ENCODE data around the gene MYG1. TPM values are rescaled to one million over a fixed set of nuclear protein-coding genes. Genes with fewer than 3 reads are reported as not detected.

MYG1 gene
- total RNA-seq, 2 donors from 2014 or later: 26.9 to 28.3 TPM

GRCh38 chr12:53299101-53299453 lies 418 bp upstream of the MYG1 start:
- peaks cover 13% of the 10 kb centered on the region for H3K36me3 ChIP-seq

GRCh38 chr12:53300187-53300586 lies 692 bp downstream of the MYG1 start:
- DNase-seq (ENCODE audit: low spot score): no peak
- Histone ChIP-seq H3K4me3 (peak overlapping the region; percentile 74 to 81), H3K27ac (peak overlapping the region; percentile 71 to 74), H3K9me3 (no peaks in the 10 kb centered on the region), H3K27me3 (no peaks in the 10 kb centered on the region), H3K36me3 (peaks cover 14% of the 10 kb centered on the region), H3K4me1 (peaks cover 0 to 46% of the 10 kb centered on the region in 2 donors)
- no peak for TF ChIP-seq CTCF (IDR thresholded peaks at IDR 0.05)

More at GRCh38 chr12:53299101-53299453, 418 bp upstream of the MYG1 start:
- peaks cover 0 to 55% of the 10 kb centered on the region in 2 donors for H3K4me1 ChIP-seq
- TF ChIP-seq CTCF (IDR thresholded peaks at IDR 0.05): no peak
- no peaks in the 10 kb centered on the region for H3K27me3 ChIP-seq
- H3K4me3 ChIP-seq: peak overlapping the region in 1 of 2 donors; percentile 74
- peak overlapping the region; percentile 71 to 74 for H3K27ac ChIP-seq
- no peaks in the 10 kb centered on the region for H3K9me3 ChIP-seq
- no peak for DNase-seq (ENCODE audit: low spot score)

- DNase-seq (ENCODE audit: low spot score): no peak
- Histone ChIP-seq H3K4me3 (no peak overlapping the region), H3K27ac (no peak overlapping the region), H3K27me3 (no peaks in the 10 kb centered on the region), H3K9me3 (no peaks in the 10 kb centered on the region), H3K4me1 (peaks cover 0 to 32% of the 10 kb centered on the region in 2 donors), H3K36me3 (peaks cover 36% of the 10 kb centered on the region)
- TF ChIP-seq CTCF (IDR thresholded peaks at IDR 0.05): no peak
These were observed 3.4 kb downstream of the MYG1 start for GRCh38 chr12:53302903-53303302.

- no peak for TF ChIP-seq CTCF (IDR thresholded peaks at IDR 0.05)
- Histone ChIP-seq H3K27ac (no peak overlapping the region), H3K4me1 (peaks cover 0 to 5% of the 10 kb centered on the region in 2 donors), H3K9me3 (no peaks in the 10 kb centered on the region), H3K4me3 (no peak overlapping the region), H3K36me3 (peaks cover 48% of the 10 kb centered on the region), H3K27me3 (no peaks in the 10 kb centered on the region)
- DNase-seq (ENCODE audit: low spot score): no peak
These were observed 7.3 kb downstream of the MYG1 start for GRCh38 chr12:53306826-53307225.

- Histone ChIP-seq H3K4me1 (no peaks in the 10 kb centered on the region), H3K27me3 (no peaks in the 10 kb centered on the region), H3K27ac (no peak overlapping the region), H3K4me3 (no peak overlapping the region), H3K9me3 (no peaks in the 10 kb centered on the region), H3K36me3 (peaks cover 48% of the 10 kb centered on the region)
- no peak for DNase-seq (ENCODE audit: low spot score)
- no peak for TF ChIP-seq CTCF (IDR thresholded peaks at IDR 0.05)
These were observed 8.8 kb downstream of the MYG1 start for GRCh38 chr12:53308276-53308675.

GRCh38 chr12:53313996-53314395 lies 14.5 kb downstream of the MYG1 start:
- Histone ChIP-seq H3K27me3 (no peaks in the 10 kb centered on the region), H3K4me1 (no peaks in the 10 kb centered on the region), H3K9me3 (no peaks in the 10 kb centered on the region), H3K4me3 (no peak overlapping the region), H3K27ac (no peak overlapping the region), H3K36me3 (peaks cover 51% of the 10 kb centered on the region)
- no peak for DNase-seq (ENCODE audit: low spot score)
- no peak for TF ChIP-seq CTCF (IDR thresholded peaks at IDR 0.05)

All from right atrium auricular region (tissue), 2 donors.